ENCODE results near the gene ANKRD33B. TPM values are rescaled to one million over a fixed set of nuclear protein-coding genes. Genes with fewer than 3 reads are reported as not detected.

Gene ANKRD33B
- total and polyA plus RNA-seq, 9 of the 15 experiments (the other 6 are each of a cell fraction or from before 2014, with no cell fraction given): 0.10 to 1.7 (median 0.40) TPM

DNA sequence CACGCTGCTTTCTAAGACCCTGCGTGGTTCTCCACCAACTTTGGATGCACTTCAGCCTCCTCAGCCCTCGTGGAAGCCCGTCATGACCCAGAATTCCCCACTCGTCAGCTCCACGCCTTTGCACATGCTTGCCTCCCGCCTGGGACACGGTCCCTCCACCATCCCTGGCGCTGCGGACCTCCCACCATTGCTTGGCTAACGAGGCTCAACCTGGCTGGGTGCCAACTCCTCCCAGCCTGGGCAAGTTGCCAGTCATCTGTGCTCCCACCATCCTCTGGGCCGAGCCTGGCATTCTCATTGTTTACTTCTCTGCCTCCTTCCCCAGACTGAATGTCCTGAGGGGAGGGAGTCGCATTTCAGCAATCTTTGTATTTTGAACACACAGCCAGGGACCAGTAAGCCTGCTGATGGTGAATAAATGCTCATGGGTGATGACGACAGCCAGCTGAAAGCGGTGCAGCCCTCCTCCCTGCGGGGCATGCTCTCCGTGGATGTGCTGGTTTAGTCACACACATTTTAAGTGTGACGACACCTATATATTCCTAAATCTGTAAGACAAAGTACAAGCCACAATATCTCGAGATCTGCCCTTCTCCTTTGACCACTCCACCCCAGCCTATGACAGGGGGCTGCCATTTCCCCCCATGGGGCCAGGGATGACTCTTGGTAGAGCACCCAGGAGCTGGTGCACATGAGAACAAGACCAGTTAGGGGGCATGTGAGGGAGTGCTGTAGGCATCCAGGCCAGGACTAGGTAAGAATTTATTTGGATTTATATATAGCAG is 37.6 kb downstream of the ANKRD33B start (continued):
- TF ChIP-seq NR4A1 (CRISPR knock-in tag; IDR thresholded peaks at IDR 0.05): no peak
- TF ChIP-seq NR4A1 (tag; IDR thresholded peaks at IDR 0.05): peak; percentile 79; the same call in 1 of the 2 replicates
- no peak for TF ChIP-seq HDGF (IDR thresholded peaks at IDR 0.05)
- TF ChIP-seq HSF4 (CRISPR knock-in tag; IDR thresholded peaks at IDR 0.05; ENCODE audit: borderline replicate concordance): no peak
- TF ChIP-seq, protein P1, sequence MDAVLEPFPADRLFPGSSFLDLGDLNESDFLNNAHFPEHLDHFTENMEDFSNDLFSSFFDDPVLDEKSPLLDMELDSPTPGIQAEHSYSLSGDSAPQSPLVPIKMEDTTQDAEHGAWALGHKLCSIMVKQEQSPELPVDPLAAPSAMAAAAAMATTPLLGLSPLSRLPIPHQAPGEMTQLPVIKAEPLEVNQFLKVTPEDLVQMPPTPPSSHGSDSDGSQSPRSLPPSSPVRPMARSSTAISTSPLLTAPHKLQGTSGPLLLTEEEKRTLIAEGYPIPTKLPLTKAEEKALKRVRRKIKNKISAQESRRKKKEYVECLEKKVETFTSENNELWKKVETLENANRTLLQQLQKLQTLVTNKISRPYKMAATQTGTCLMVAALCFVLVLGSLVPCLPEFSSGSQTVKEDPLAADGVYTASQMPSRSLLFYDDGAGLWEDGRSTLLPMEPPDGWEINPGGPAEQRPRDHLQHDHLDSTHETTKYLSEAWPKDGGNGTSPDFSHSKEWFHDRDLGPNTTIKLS (IDR thresholded peaks at IDR 0.05; ENCODE audit: borderline replicate concordance, low read depth): no peak
- no peak for TF ChIP-seq LEF1 (IDR thresholded peaks at IDR 0.05)
- TF ChIP-seq HNRNPH1 (optimal IDR thresholded peaks at IDR 0.05; ENCODE audit: low read depth, low read length): no peak
- TF ChIP-seq SNIP1 (IDR thresholded peaks at IDR 0.05; ENCODE audit: low read depth): no peak
- no peak for TF ChIP-seq NRF1 (conservative IDR thresholded peaks at IDR 0.05 in 1 of 2, IDR thresholded peaks at IDR 0.05 in 1 of 2)
- peak; percentile 50; the same call in 1 of the 2 replicates for TF ChIP-seq CEBPG (CRISPR knock-in tag; IDR thresholded peaks at IDR 0.05)
- TF ChIP-seq CEBPG (tag; conservative IDR thresholded peaks at IDR 0.05 in 1 of 2, IDR thresholded peaks at IDR 0.05 in 1 of 2): peak; percentile 15 to 45; a peak in 3 of 4 replicates
- TF ChIP-seq MYC (IDR thresholded peaks at IDR 0.05; ENCODE audit: low read depth, low read length): 0 out of 2 replicates have a peak, but pooled peaks have one; percentile 26
- no peak for TF ChIP-seq MYC (CRISPR knock-in tag; IDR thresholded peaks at IDR 0.05; ENCODE audit: borderline replicate concordance, low read depth)
- no peak for TF ChIP-seq GATAD2B (IDR thresholded peaks at IDR 0.05; ENCODE audit: borderline replicate concordance)
- TF ChIP-seq BRF1 (IDR thresholded peaks at IDR 0.05; ENCODE audit: borderline replicate concordance, extremely low read depth, insufficient read length): no peak
- TF ChIP-seq TBL1XR1 (IDR thresholded peaks at IDR 0.05; ENCODE audit: low read length in 2 of 2): 0 out of 4 replicates have a peak, but pooled peaks of 1 of the 2 experiments have one; percentile 29
- TF ChIP-seq SMC3 (conservative IDR thresholded peaks at IDR 0.05; ENCODE audit: insufficient read depth, low read depth, low read length): no peak
- TF ChIP-seq, protein P2, sequence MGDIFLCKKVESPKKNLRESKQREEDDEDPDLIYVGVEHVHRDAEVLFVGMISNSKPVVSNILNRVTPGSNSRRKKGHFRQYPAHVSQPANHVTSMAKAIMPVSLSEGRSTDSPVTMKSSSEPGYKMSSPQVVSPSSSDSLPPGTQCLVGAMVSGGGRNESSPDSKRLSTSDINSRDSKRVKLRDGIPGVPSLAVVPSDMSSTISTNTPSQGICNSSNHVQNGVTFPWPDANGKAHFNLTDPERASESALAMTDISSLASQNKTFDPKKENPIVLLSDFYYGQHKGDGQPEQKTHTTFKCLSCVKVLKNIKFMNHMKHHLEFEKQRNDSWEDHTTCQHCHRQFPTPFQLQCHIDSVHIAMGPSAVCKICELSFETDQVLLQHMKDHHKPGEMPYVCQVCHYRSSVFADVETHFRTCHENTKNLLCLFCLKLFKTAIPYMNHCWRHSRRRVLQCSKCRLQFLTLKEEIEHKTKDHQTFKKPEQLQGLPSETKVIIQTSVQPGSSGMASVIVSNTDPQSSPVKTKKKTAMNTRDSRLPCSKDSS (IDR thresholded peaks at IDR 0.05; ENCODE audit: low read depth, partially characterized antibody): no peak
- TF ChIP-seq, protein P3, sequence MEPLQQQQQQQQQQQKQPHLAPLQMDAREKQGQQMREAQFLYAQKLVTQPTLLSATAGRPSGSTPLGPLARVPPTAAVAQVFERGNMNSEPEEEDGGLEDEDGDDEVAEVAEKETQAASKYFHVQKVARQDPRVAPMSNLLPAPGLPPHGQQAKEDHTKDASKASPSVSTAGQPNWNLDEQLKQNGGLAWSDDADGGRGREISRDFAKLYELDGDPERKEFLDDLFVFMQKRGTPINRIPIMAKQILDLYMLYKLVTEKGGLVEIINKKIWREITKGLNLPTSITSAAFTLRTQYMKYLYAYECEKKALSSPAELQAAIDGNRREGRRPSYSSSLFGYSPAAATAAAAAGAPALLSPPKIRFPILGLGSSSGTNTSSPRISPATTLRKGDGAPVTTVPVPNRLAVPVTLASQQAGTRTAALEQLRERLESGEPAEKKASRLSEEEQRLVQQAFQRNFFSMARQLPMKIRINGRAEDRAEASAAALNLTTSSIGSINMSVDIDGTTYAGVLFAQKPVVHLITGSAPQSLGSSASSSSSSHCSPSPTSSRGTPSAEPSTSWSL (CRISPR knock-in tag; IDR thresholded peaks at IDR 0.05; ENCODE audit: borderline replicate concordance): 0 out of 2 replicates have a peak, but pooled peaks have one; percentile 48
- no peak for TF ChIP-seq PHB2 (IDR thresholded peaks at IDR 0.05; ENCODE audit: low read depth)
- 0 out of 2 replicates have a peak, but pooled peaks have one; percentile 59 for TF ChIP-seq SMARCA5 (IDR thresholded peaks at IDR 0.05)
- TF ChIP-seq, protein P4, sequence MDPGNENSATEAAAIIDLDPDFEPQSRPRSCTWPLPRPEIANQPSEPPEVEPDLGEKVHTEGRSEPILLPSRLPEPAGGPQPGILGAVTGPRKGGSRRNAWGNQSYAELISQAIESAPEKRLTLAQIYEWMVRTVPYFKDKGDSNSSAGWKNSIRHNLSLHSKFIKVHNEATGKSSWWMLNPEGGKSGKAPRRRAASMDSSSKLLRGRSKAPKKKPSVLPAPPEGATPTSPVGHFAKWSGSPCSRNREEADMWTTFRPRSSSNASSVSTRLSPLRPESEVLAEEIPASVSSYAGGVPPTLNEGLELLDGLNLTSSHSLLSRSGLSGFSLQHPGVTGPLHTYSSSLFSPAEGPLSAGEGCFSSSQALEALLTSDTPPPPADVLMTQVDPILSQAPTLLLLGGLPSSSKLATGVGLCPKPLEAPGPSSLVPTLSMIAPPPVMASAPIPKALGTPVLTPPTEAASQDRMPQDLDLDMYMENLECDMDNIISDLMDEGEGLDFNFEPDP (CRISPR knock-in tag; IDR thresholded peaks at IDR 0.05): no peak
- no peak for TF ChIP-seq RBM39 (optimal IDR thresholded peaks at IDR 0.05; ENCODE audit: low read depth, low read length)

Data from K562 (cell line).